ENCODE measurements around the gene OCRL. TPM values are rescaled to one million over a fixed set of nuclear protein-coding genes. Genes with fewer than 3 reads are reported as not detected.
"Not testable (repeated sequence)": the region's sequence is repeated elsewhere in the genome, so short reads cannot be mapped to it uniquely, and the experiment has no call there.

Gene OCRL
- polyA plus RNA-seq, 1 donor (not counting 4 experiments of a cell fraction or from before 2014, with no cell fraction given) = 27.9 TPM

DNA sequence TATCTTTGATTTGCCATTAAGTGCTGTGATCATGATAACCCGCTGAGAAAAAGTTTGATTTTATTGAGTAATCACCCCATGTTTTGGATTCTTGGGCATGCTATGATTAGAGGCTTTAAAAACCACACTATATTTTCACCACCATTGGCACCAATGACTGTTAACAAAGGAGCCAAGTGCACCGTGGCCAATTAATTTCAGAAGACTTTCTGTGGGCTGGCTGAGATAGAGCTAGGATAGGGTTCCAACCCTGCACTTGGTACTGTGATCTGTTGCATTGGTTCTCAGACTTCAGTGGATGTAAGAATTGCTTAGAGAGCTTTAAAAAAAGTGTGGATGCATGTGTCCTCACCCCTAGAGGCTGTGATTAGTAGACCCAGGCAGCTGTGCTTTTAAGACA lies 32.4 kb downstream of the OCRL start:
- H3K79me2 ChIP-seq (ENCODE audit: control insufficient read depth, insufficient read depth, low read length) = no peaks in the 10 kb centered on the region
- dilution Hi-C loops (cut with MboI; ENCODE audit: extremely low pct_ligation_motif_present, low sequenced_read_pairs) = no loop called here
- H2AFZ ChIP-seq (ENCODE audit: control insufficient read depth, low read length) = no peak overlapping the region
- H3K36me3 ChIP-seq (ENCODE audit: control insufficient read depth in 2 of 2, extremely low read depth in 1 of 2, insufficient read depth in 2 of 2, low read length in 2 of 2) = peaks cover 0 to 5% of the 10 kb centered on the region in 2 experiments
- H3K27me3 ChIP-seq (ENCODE audit: control insufficient read depth, extremely low read depth, insufficient read depth, low read length) = no peaks in the 10 kb centered on the region
- H3K4me3 ChIP-seq (ENCODE audit: control insufficient read depth in 2 of 3, extremely low read depth in 1 of 3, insufficient read depth in 2 of 3, low read depth in 1 of 3, low read length in 3 of 3) = no peak overlapping the region
- no peak overlapping the region for H3K4me2 ChIP-seq (ENCODE audit: control insufficient read depth, extremely low read depth, insufficient read depth, low read depth, low read length)
- H3K4me1 ChIP-seq (ENCODE audit: control insufficient read depth, extremely low read depth, insufficient read depth, low read length) = no peaks in the 10 kb centered on the region
- H3K27ac ChIP-seq (ENCODE audit: control insufficient read depth, insufficient read depth, low read length) = no peak overlapping the region
- no peaks in the 10 kb centered on the region for H3K9me1 ChIP-seq (ENCODE audit: control insufficient read depth, extremely low read depth, insufficient read depth, low read length)
- FAIRE-seq = no peak
- no peak for DNase-seq (ENCODE audit: low read depth, low spot score)
- H3K9ac ChIP-seq (ENCODE audit: control insufficient read depth, extremely low read depth, insufficient read depth, low read length) = no peak overlapping the region
- no peak for TF ChIP-seq EZH2 (IDR thresholded peaks at IDR 0.05; ENCODE audit: low read length)
- TF ChIP-seq, protein P1, sequence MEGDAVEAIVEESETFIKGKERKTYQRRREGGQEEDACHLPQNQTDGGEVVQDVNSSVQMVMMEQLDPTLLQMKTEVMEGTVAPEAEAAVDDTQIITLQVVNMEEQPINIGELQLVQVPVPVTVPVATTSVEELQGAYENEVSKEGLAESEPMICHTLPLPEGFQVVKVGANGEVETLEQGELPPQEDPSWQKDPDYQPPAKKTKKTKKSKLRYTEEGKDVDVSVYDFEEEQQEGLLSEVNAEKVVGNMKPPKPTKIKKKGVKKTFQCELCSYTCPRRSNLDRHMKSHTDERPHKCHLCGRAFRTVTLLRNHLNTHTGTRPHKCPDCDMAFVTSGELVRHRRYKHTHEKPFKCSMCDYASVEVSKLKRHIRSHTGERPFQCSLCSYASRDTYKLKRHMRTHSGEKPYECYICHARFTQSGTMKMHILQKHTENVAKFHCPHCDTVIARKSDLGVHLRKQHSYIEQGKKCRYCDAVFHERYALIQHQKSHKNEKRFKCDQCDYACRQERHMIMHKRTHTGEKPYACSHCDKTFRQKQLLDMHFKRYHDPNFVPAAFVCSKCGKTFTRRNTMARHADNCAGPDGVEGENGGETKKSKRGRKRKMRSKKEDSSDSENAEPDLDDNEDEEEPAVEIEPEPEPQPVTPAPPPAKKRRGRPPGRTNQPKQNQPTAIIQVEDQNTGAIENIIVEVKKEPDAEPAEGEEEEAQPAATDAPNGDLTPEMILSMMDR (optimal IDR thresholded peaks at IDR 0.05 in 1 of 3, IDR thresholded peaks at IDR 0.05 in 1 of 3, conservative IDR thresholded peaks at IDR 0.05 in 1 of 3; ENCODE audit: extremely low read depth in 1 of 3, insufficient read depth in 2 of 3, low read length in 3 of 3) = no peak
- no peaks in the 10 kb centered on the region for H4K20me1 ChIP-seq (ENCODE audit: control insufficient read depth, extremely low read depth, insufficient read depth, low read length)
- no peaks in the 10 kb centered on the region for H3K9me3 ChIP-seq (ENCODE audit: control insufficient read depth, low read depth, low read length)

DNA sequence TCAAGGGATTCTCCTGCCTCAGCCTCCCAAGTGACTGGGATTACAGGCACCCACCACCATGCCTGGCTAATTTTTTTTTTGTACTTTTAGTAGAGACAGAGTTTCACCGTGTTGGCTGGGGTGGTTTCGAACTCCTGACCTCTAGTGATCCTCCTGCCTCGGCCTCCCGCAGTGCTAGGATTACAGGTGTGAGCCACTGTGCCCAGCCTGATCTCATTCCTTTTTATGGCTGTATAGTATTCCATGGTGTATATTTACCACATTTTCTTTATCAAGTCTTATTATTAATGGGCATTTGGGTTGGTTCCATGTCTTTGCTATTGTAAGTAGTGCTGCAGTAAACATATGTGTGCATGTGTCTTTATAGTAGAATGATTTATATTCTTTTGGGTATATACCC lies 33.6 kb downstream of the OCRL start:
- H3K4me3 ChIP-seq (ENCODE audit: control insufficient read depth in 2 of 3, extremely low read depth in 1 of 3, insufficient read depth in 2 of 3, low read depth in 1 of 3, low read length in 3 of 3); H3K4me1 ChIP-seq (ENCODE audit: control insufficient read depth, extremely low read depth, insufficient read depth, low read length); H3K36me3 ChIP-seq (ENCODE audit: control insufficient read depth in 2 of 2, extremely low read depth in 1 of 2, insufficient read depth in 2 of 2, low read length in 2 of 2); H3K9me1 ChIP-seq (ENCODE audit: control insufficient read depth, extremely low read depth, insufficient read depth, low read length); H3K27ac ChIP-seq (ENCODE audit: control insufficient read depth, insufficient read depth, low read length); H3K9me3 ChIP-seq (ENCODE audit: control insufficient read depth, low read depth, low read length); H3K79me2 ChIP-seq (ENCODE audit: control insufficient read depth, insufficient read depth, low read length); H3K4me2 ChIP-seq (ENCODE audit: control insufficient read depth, extremely low read depth, insufficient read depth, low read depth, low read length); FAIRE-seq; H2AFZ ChIP-seq (ENCODE audit: control insufficient read depth, low read length); H3K27me3 ChIP-seq (ENCODE audit: control insufficient read depth, extremely low read depth, insufficient read depth, low read length); dilution Hi-C loops (cut with MboI; ENCODE audit: extremely low pct_ligation_motif_present, low sequenced_read_pairs); DNase-seq (ENCODE audit: low read depth, low spot score); H4K20me1 ChIP-seq (ENCODE audit: control insufficient read depth, extremely low read depth, insufficient read depth, low read length); H3K9ac ChIP-seq (ENCODE audit: control insufficient read depth, extremely low read depth, insufficient read depth, low read length): not testable (repeated sequence)

DNA sequence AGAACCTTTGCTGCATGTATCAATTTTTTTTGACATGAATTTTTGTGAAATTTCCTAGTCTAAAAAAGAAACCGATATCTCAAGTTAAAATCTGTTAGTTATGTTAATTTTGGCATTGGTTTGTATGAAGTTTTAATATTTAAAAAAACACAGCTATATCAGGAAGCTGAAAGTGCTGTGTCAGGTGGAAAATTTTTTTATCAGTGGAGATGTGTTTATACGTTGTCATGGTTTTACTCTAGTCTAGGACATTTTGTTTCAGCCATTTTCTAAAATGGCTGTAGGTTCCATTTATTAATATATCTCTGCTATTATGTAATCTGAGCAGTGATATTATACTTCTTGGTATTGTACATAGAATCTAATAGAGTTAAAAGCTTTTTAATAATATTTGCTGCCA lies 34.2 kb downstream of the OCRL start:
- Histone ChIP-seq H3K9ac (ENCODE audit: control insufficient read depth, extremely low read depth, insufficient read depth, low read length) (no peak overlapping the region), H3K9me1 (ENCODE audit: control insufficient read depth, extremely low read depth, insufficient read depth, low read length) (no peaks in the 10 kb centered on the region), H3K79me2 (ENCODE audit: control insufficient read depth, insufficient read depth, low read length) (no peaks in the 10 kb centered on the region), H3K27me3 (ENCODE audit: control insufficient read depth, extremely low read depth, insufficient read depth, low read length) (no peaks in the 10 kb centered on the region), H3K4me1 (ENCODE audit: control insufficient read depth, extremely low read depth, insufficient read depth, low read length) (no peaks in the 10 kb centered on the region), H3K27ac (ENCODE audit: control insufficient read depth, insufficient read depth, low read length) (no peak overlapping the region), H3K36me3 (ENCODE audit: control insufficient read depth in 2 of 2, extremely low read depth in 1 of 2, insufficient read depth in 2 of 2, low read length in 2 of 2) (peaks cover 0 to 5% of the 10 kb centered on the region in 2 experiments), H4K20me1 (ENCODE audit: control insufficient read depth, extremely low read depth, insufficient read depth, low read length) (no peaks in the 10 kb centered on the region), H3K9me3 (ENCODE audit: control insufficient read depth, low read depth, low read length) (no peaks in the 10 kb centered on the region), H2AFZ (ENCODE audit: control insufficient read depth, low read length) (no peak overlapping the region), H3K4me2 (ENCODE audit: control insufficient read depth, extremely low read depth, insufficient read depth, low read depth, low read length) (no peak overlapping the region), H3K4me3 (ENCODE audit: control insufficient read depth in 2 of 3, extremely low read depth in 1 of 3, insufficient read depth in 2 of 3, low read depth in 1 of 3, low read length in 3 of 3) (no peak overlapping the region)
- dilution Hi-C loops (cut with MboI; ENCODE audit: extremely low pct_ligation_motif_present, low sequenced_read_pairs) = no loop called here
- no peak for DNase-seq (ENCODE audit: low read depth, low spot score)
- TF ChIP-seq EZH2 (IDR thresholded peaks at IDR 0.05; ENCODE audit: low read length) = no peak
- TF ChIP-seq, protein P1 (optimal IDR thresholded peaks at IDR 0.05 in 1 of 3, IDR thresholded peaks at IDR 0.05 in 1 of 3, conservative IDR thresholded peaks at IDR 0.05 in 1 of 3; ENCODE audit: extremely low read depth in 1 of 3, insufficient read depth in 2 of 3, low read length in 3 of 3) = no peak
- no peak for FAIRE-seq

All from keratinocyte (primary cell).